Measurements from ENCODE around the gene MSI1. TPM values are rescaled to one million over a fixed set of nuclear protein-coding genes. Genes with fewer than 3 reads are reported as not detected.

Gene MSI1
- total and polyA plus RNA-seq, 2 of the 13 experiments (the other 11 are each of a cell fraction or from before 2014, with no cell fraction given), result 0.09 to 0.46 TPM

DNA sequence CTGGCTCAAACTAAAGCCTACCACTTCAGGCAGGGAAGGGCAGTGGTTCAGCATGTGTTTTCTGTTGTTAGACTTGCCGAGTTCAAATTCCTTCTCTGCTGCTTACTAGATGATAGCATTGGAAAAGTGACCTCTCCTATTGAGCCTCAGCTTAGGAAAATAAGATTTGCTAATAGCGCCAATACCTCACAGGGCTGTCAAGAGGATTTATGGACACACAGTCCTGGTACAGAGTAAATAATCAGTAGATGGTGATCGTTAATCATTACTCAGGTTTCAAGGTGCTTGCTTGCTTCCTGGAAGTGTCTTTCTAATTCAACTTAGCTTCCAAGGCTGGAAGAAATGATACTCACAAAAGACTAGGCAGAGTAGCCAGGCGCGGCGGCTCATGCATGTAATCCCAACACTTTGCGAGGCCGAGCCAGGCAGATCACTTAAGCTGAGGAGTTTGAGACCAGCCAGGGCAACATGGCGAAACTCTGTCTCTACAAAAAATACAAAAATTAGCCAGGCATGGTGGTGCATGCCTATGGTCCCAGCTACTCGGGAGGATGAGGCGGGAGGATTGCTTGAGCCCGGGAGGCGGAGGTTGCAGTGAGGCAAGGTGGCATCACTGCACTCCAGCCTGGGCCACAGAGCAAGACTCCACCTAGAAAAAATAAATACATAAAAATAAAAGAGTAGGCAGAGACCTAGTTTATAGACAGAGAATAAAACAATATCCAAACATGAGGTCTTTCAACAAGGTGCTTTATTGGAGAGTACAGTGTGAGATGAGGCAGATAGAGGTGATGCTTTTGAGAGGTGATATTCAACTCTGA is 47.4 kb downstream of the MSI1 start (continued):
- TF ChIP-seq, protein P1, sequence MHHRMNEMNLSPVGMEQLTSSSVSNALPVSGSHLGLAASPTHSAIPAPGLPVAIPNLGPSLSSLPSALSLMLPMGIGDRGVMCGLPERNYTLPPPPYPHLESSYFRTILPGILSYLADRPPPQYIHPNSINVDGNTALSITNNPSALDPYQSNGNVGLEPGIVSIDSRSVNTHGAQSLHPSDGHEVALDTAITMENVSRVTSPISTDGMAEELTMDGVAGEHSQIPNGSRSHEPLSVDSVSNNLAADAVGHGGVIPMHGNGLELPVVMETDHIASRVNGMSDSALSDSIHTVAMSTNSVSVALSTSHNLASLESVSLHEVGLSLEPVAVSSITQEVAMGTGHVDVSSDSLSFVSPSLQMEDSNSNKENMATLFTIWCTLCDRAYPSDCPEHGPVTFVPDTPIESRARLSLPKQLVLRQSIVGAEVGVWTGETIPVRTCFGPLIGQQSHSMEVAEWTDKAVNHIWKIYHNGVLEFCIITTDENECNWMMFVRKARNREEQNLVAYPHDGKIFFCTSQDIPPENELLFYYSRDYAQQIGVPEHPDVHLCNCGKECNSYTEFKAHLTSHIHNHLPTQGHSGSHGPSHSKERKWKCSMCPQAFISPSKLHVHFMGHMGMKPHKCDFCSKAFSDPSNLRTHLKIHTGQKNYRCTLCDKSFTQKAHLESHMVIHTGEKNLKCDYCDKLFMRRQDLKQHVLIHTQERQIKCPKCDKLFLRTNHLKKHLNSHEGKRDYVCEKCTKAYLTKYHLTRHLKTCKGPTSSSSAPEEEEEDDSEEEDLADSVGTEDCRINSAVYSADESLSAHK (CRISPR knock-in tag; IDR thresholded peaks at IDR 0.05; ENCODE audit: borderline replicate concordance), result no peak
- TF ChIP-seq SRSF9 (IDR thresholded peaks at IDR 0.05; ENCODE audit: borderline replicate concordance, insufficient read depth, low read depth, low read length, poor library complexity, severe bottlenecking), result no peak
- TF ChIP-seq, protein P2, sequence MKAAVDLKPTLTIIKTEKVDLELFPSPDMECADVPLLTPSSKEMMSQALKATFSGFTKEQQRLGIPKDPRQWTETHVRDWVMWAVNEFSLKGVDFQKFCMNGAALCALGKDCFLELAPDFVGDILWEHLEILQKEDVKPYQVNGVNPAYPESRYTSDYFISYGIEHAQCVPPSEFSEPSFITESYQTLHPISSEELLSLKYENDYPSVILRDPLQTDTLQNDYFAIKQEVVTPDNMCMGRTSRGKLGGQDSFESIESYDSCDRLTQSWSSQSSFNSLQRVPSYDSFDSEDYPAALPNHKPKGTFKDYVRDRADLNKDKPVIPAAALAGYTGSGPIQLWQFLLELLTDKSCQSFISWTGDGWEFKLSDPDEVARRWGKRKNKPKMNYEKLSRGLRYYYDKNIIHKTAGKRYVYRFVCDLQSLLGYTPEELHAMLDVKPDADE (CRISPR knock-in tag; IDR thresholded peaks at IDR 0.05), result no peak
- no peak for TF ChIP-seq SYNCRIP (IDR thresholded peaks at IDR 0.05; ENCODE audit: insufficient read depth, low read depth, low read length)
- no peak for TF ChIP-seq ZNF75D (CRISPR knock-in tag; IDR thresholded peaks at IDR 0.05; ENCODE audit: borderline replicate concordance)
- TF ChIP-seq ARNT2 (CRISPR knock-in tag; IDR thresholded peaks at IDR 0.05; ENCODE audit: low read depth), result no peak
- no peak for TF ChIP-seq ZNF207 (IDR thresholded peaks at IDR 0.05; ENCODE audit: borderline replicate concordance)
- TF ChIP-seq, protein P3, sequence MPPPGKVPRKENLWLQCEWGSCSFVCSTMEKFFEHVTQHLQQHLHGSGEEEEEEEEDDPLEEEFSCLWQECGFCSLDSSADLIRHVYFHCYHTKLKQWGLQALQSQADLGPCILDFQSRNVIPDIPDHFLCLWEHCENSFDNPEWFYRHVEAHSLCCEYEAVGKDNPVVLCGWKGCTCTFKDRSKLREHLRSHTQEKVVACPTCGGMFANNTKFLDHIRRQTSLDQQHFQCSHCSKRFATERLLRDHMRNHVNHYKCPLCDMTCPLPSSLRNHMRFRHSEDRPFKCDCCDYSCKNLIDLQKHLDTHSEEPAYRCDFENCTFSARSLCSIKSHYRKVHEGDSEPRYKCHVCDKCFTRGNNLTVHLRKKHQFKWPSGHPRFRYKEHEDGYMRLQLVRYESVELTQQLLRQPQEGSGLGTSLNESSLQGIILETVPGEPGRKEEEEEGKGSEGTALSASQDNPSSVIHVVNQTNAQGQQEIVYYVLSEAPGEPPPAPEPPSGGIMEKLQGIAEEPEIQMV (CRISPR knock-in tag; IDR thresholded peaks at IDR 0.05; ENCODE audit: low read depth), result no peak
- TF ChIP-seq, protein P4, sequence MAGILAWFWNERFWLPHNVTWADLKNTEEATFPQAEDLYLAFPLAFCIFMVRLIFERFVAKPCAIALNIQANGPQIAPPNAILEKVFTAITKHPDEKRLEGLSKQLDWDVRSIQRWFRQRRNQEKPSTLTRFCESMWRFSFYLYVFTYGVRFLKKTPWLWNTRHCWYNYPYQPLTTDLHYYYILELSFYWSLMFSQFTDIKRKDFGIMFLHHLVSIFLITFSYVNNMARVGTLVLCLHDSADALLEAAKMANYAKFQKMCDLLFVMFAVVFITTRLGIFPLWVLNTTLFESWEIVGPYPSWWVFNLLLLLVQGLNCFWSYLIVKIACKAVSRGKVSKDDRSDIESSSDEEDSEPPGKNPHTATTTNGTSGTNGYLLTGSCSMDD (CRISPR knock-in tag; IDR thresholded peaks at IDR 0.05), result no peak
- TF ChIP-seq, protein P5, sequence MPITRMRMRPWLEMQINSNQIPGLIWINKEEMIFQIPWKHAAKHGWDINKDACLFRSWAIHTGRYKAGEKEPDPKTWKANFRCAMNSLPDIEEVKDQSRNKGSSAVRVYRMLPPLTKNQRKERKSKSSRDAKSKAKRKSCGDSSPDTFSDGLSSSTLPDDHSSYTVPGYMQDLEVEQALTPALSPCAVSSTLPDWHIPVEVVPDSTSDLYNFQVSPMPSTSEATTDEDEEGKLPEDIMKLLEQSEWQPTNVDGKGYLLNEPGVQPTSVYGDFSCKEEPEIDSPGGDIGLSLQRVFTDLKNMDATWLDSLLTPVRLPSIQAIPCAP (CRISPR knock-in tag; IDR thresholded peaks at IDR 0.05; ENCODE audit: low read depth), result no peak
- TF ChIP-seq, protein P6, sequence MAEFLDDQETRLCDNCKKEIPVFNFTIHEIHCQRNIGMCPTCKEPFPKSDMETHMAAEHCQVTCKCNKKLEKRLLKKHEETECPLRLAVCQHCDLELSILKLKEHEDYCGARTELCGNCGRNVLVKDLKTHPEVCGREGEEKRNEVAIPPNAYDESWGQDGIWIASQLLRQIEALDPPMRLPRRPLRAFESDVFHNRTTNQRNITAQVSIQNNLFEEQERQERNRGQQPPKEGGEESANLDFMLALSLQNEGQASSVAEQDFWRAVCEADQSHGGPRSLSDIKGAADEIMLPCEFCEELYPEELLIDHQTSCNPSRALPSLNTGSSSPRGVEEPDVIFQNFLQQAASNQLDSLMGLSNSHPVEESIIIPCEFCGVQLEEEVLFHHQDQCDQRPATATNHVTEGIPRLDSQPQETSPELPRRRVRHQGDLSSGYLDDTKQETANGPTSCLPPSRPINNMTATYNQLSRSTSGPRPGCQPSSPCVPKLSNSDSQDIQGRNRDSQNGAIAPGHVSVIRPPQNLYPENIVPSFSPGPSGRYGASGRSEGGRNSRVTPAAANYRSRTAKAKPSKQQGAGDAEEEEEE (CRISPR knock-in tag; IDR thresholded peaks at IDR 0.05; ENCODE audit: borderline replicate concordance), result no peak
- peak; percentile 91 for TF ChIP-seq ZNF124 (CRISPR knock-in tag; IDR thresholded peaks at IDR 0.05)
- TF ChIP-seq SATB2 (CRISPR knock-in tag; IDR thresholded peaks at IDR 0.05), result no peak
- no peak for TF ChIP-seq HNRNPK (IDR thresholded peaks at IDR 0.05; ENCODE audit: low read depth, low read length, poor library complexity, severe bottlenecking)
- TF ChIP-seq MED1 (CRISPR knock-in tag; IDR thresholded peaks at IDR 0.05), result peak; percentile 75
- no peak for TF ChIP-seq ISX (CRISPR knock-in tag; conservative IDR thresholded peaks at IDR 0.05)
- TF ChIP-seq RNF2 (conservative IDR thresholded peaks at IDR 0.05; ENCODE audit: low read depth), result no peak
- no peak for TF ChIP-seq SNAI1 (CRISPR knock-in tag; IDR thresholded peaks at IDR 0.05; ENCODE audit: borderline replicate concordance)
- TF ChIP-seq SOX6 (IDR thresholded peaks at IDR 0.05), result no peak
- TF ChIP-seq SOX6 (CRISPR knock-in tag; IDR thresholded peaks at IDR 0.05), result peak; percentile 78
